ENCODE results near the gene NDST3.

DNA sequence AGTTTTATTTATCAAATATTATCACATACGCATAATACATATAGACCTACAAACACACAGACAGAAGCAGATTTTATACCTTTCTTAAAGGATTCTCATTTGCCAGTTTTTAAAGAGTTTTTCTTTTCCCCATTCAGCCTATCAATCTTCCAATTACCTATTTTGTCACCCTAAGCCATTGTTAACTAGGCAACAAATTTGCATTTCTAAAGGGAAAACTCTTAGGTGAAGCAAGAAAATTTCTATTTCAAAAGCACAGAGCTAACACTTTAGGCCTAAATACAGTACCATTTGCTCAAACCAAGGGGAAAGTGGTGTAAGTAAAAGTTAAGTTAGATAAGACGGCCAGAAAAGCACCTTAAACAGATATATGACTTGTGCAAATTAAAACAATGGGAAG is 156.6 kb downstream of the NDST3 start:
- TF ChIP-seq, protein P1, sequence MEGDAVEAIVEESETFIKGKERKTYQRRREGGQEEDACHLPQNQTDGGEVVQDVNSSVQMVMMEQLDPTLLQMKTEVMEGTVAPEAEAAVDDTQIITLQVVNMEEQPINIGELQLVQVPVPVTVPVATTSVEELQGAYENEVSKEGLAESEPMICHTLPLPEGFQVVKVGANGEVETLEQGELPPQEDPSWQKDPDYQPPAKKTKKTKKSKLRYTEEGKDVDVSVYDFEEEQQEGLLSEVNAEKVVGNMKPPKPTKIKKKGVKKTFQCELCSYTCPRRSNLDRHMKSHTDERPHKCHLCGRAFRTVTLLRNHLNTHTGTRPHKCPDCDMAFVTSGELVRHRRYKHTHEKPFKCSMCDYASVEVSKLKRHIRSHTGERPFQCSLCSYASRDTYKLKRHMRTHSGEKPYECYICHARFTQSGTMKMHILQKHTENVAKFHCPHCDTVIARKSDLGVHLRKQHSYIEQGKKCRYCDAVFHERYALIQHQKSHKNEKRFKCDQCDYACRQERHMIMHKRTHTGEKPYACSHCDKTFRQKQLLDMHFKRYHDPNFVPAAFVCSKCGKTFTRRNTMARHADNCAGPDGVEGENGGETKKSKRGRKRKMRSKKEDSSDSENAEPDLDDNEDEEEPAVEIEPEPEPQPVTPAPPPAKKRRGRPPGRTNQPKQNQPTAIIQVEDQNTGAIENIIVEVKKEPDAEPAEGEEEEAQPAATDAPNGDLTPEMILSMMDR (IDR thresholded peaks at IDR 0.05; ENCODE audit: low read depth, low read length), result no peak
- TF ChIP-seq POLR2A (IDR thresholded peaks at IDR 0.05; ENCODE audit: extremely low read depth, insufficient read length), result no peak

Data from NB4 (cell line).